Ovary (tissue), 9 donors: ENCODE results near the gene OSTF1. TPM values are rescaled to one million over a fixed set of nuclear protein-coding genes. Genes with fewer than 3 reads are reported as not detected.

ENCODE experiments used
- DNase-seq, 5 donors: peaks; one replicate each; pipeline ENCODE4 v3.0.0-alpha.2; 2019 to 2020
- H3K27ac ChIP-seq, 2 donors: fragments of 200-600 bp; one replicate each; pipeline versions ENCODE4 v1.5.1 to v1.8.0; 2019 to 2022
- H3K27me3 ChIP-seq: fragments of 200-600 bp; one replicate; pipeline ENCODE4 v1.8.0; 2022
- H3K36me3 ChIP-seq: fragments of 200-600 bp; sonication (generic); one replicate; pipeline ENCODE4 v1.5.1; 2019
- H3K4me1 ChIP-seq: one replicate; pipeline ENCODE4 v1.8.1; 2013; ENCODE audit warnings: mild to moderate bottlenecking, moderate library complexity; ENCODE audit not compliant: insufficient read depth
- H3K4me3 ChIP-seq: fragments of 200-600 bp; sonication (generic); one replicate; pipeline ENCODE4 v1.5.1; 2017
- H3K9me3 ChIP-seq, 2 donors: fragments of 200-600 bp in 1 of 2; sonication (generic) in 1 of 2; one replicate each; pipeline versions ENCODE4 v1.5.1 to v1.8.1; 2013 to 2019; ENCODE audit warnings: mild to moderate bottlenecking in 1 of 2, moderate library complexity in 1 of 2
- CTCF ChIP-seq, 3 donors: fragments of 450-650 bp in 2 of 3; fragments of 200-600 bp in 1 of 3; IDR thresholded peaks; one replicate each; pipeline versions ENCODE4 v1.5.1 to v1.8.0; 2016 to 2022; ENCODE audit warnings: antibody characterized with exemption in 3 of 3, mild to moderate bottlenecking in 1 of 3
- EP300 ChIP-seq: sonication (generic); formaldehyde crosslinking; IDR thresholded peaks from one replicate; pipeline ENCODE4 v1.6.1; 2017; ENCODE audit warnings: antibody characterized with exemption
- POLR2A ChIP-seq: fragments of 450-650 bp; IDR thresholded peaks from one replicate; pipeline ENCODE4 v1.6.1; 2017; ENCODE audit warnings: antibody characterized with exemption, mild to moderate bottlenecking, moderate library complexity
- WGBS, 3 donors: extraction: QIAGEN DNeasy Blood & Tissue Kit in 1 of 3; methylation state at CpG; one replicate each; pipeline versions ENCODE4 v1.1.5 to v1.1.7; 2013 to 2017; 5-methylcytosine and 5-hydroxymethylcytosine counted together
- intact Hi-C, 4 donors: fragments of 100-400 bp; cut with DNase I; formaldehyde crosslinking; loops; one replicate each; pipeline versions ENCODE4 v1.11.0 to v1.15.1; 2022 to 2023
- polyA plus RNA-seq, 2 donors: library from polyadenylated mRNA; stranded (reverse); fragments of 200-250 nt in 1 of 2; fragments of 350-450 nt in 1 of 2; fragmentation: Illumina TruSeq in 1 of 2; extraction: RNeasy Lipid Tissue Mini Kit (QIAGEN cat#74804) in 1 of 2; gene quantifications; one replicate each; pipeline ENCODE4 v1.2.3, GENCODE V29; 2013 to 2014
- total RNA-seq, 7 donors: library from RNA; depleted of rRNA in 2 of 7; stranded (reverse); fragments of >200 nt in 2 of 7; fragmentation: NEBNext Ultra II Directional in 3 of 7; extraction: Animal tissue kit (Norgen Biotek cat#: 25700) in 3 of 7; gene quantifications; one replicate each; pipeline versions ENCODE4 v1.1.0 to v1.2.4, GENCODE V29; 2016 to 2023
- donor health status: DM: no; HTN: no; CAD: no; lungs with moderate emphysema.
- donor health status: DM: no; HTN: no; CAD: no.
- donor health status: Bipolar disorder and iron deficiency.
- donor health status: DM: yes; HTN: yes; CAD: no.
- donor health status: DM: no; HTN: no; CAD: no.
- donor health status: DM: yes; HTN: yes; CAD: no.

The OSTF1 gene
- total and polyA plus RNA-seq, 9 donors = 15.1 to 46.9 (median 20.0) TPM

DNA sequence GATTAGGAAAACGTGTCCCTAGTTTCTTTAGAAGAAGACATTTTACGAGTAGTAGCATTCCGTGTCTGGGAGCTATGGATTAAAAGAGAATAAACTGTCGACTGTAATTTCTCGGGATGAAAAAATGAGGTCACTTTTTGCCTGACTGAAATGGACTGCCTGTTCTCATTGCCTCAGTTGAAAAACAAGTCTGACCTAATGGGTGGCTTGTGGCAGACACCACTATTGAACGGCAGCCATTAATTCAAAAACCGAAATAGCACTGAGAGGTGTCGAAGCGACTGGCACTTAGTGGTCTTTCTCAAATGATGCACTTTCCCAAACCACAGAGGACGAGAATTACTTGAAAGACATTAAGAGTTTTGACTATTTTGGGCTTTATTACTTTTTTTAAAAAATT lies 35.4 kb downstream of the OSTF1 start:
- H3K9me3 ChIP-seq = no peaks in the 10 kb centered on the region
- H3K27me3 ChIP-seq = no peaks in the 10 kb centered on the region
- WGBS, 3 donors = 95% methylated on average over 10 of the region's 10 CpGs
- H3K4me3 ChIP-seq = no peak overlapping the region
- no peaks in the 10 kb centered on the region for H3K36me3 ChIP-seq
- peaks cover 1% of the 10 kb centered on the region for H3K4me1 ChIP-seq
- H3K27ac ChIP-seq = no peak overlapping the region
- DNase-seq = no peak
- intact Hi-C loops = loop anchor here in 1 of 4 donors (10.0 kb wide), 1 partner anchor 59 kb away; no protein-coding TSS in a partner anchor
- TF ChIP-seq POLR2A (no peak), EP300 (no peak), CTCF (IDR thresholded peaks at IDR 0.05) (no peak)

GRCh38 chr9:75128535-75128934 lies 40.2 kb downstream of the OSTF1 start:
- whole genome bisulfite sequencing, 3 donors = 59 to 67% (median 66%) methylated on average over 2 of the region's 2 CpGs
- Histone ChIP-seq H3K4me1 (no peaks in the 10 kb centered on the region), H3K27ac (no peak overlapping the region), H3K27me3 (no peaks in the 10 kb centered on the region), H3K4me3 (no peak overlapping the region), H3K9me3 (no peaks in the 10 kb centered on the region), H3K36me3 (no peaks in the 10 kb centered on the region)
- DNase-seq = no peak
- intact Hi-C loops = loop anchor here in 1 of 4 donors (10.0 kb wide), 1 partner anchor 64 kb away; no protein-coding TSS in a partner anchor
- TF ChIP-seq POLR2A (no peak), CTCF (IDR thresholded peaks at IDR 0.05) (no peak), EP300 (no peak)

- no peak overlapping the region for H3K4me3 ChIP-seq
- no peaks in the 10 kb centered on the region for H3K36me3 ChIP-seq
- intact Hi-C loops = no loop called here
- no peaks in the 10 kb centered on the region for H3K27me3 ChIP-seq
- no peaks in the 10 kb centered on the region for H3K4me1 ChIP-seq
- no peak for TF ChIP-seq EP300
- 95 to 96% (median 95%) methylated on average over 5 of the region's 5 CpGs for WGBS, 3 donors
- DNase-seq = no peak
- H3K27ac ChIP-seq = no peak overlapping the region
- H3K9me3 ChIP-seq = no peaks in the 10 kb centered on the region
These were observed 41.9 kb downstream of the OSTF1 start for GRCh38 chr9:75130172-75130571.

- DNase-seq = no peak
- 33 to 42% (median 40%) methylated on average over 5 of the region's 5 CpGs for WGBS, 3 donors
- intact Hi-C loops = no loop called here
These were observed 42.4 kb downstream of the OSTF1 start for GRCh38 chr9:75130621-75131230.

DNA sequence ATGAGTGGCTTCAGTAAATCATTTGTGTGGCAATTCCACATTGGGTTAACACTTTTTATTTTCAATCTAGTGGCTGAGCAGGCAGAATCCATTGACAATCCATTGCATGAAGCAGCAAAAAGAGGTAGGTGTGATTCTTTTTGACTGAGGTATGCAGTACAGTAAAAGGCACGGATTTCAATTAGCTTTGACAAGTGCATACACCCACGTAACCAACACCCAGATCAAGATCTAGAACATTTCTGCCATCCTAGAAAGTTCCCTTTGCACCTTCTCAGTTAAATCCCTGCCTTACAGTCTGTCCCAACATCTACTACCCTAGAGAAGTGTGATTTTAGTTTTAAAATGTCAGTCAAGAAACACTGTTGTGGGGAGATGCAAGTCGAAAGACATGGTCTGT lies 43.4 kb downstream of the OSTF1 start:
- WGBS, 3 donors = 93 to 97% (median 94%) methylated on average over 3 of the region's 3 CpGs

More at GRCh38 chr9:75130621-75131230, 42.4 kb downstream of the OSTF1 start:
- H3K9me3 ChIP-seq = no peaks in the 10 kb centered on the region
- TF ChIP-seq POLR2A = no peak
- H3K27me3 ChIP-seq = no peaks in the 10 kb centered on the region
- H3K4me3 ChIP-seq = no peak overlapping the region
- H3K4me1 ChIP-seq = no peaks in the 10 kb centered on the region
- no peaks in the 10 kb centered on the region for H3K36me3 ChIP-seq
- H3K27ac ChIP-seq = no peak overlapping the region

More for the DNA sequence above, 43.4 kb downstream of the OSTF1 start:
- no peaks in the 10 kb centered on the region for H3K9me3 ChIP-seq
- intact Hi-C loops = no loop called here
- TF ChIP-seq CTCF (IDR thresholded peaks at IDR 0.05) (no peak), EP300 (no peak), POLR2A (no peak)
- H3K4me1 ChIP-seq = no peaks in the 10 kb centered on the region
- no peaks in the 10 kb centered on the region for H3K27me3 ChIP-seq
- H3K27ac ChIP-seq = no peak overlapping the region
- no peak for DNase-seq
- H3K36me3 ChIP-seq = no peaks in the 10 kb centered on the region
- no peak overlapping the region for H3K4me3 ChIP-seq
